AG04449 (cell line): ENCODE data around the gene PFKFB3.

Experiments
- CTCF ChIA-PET: fragments of 350-600 bp; formaldehyde crosslinking; extraction: SDS; loops from one replicate; lab custom pipeline; 2021; ENCODE audit warnings: antibody characterized with exemption; lab: Yijun Ruan, JAX
- POLR2A ChIA-PET: fragments of 400-600, 350-600 bp; formaldehyde crosslinking; extraction: SDS; loops from one replicate; lab custom pipeline; 2020; ENCODE audit warnings: antibody characterized with exemption, inconsistent platforms; lab: Yijun Ruan, JAX
- DNase-seq: peaks from one replicate; pipeline ENCODE4 v3.0.0-alpha.2; 2010; ENCODE audit warnings: low read depth, low spot score
- H3K4me3 ChIP-seq: 2 replicates; pipeline ENCODE4 v1.5.1; 2011; ENCODE audit warnings: low read depth, mild to moderate bottlenecking, control low read depth, low read length
- CTCF ChIP-seq: IDR thresholded peaks from one replicate; pipeline ENCODE4 v1.5.1; 2011; ENCODE audit warnings: mild to moderate bottlenecking, moderate library complexity, low read length, control low read depth, inconsistent platforms; ENCODE audit not compliant: insufficient read depth; ENCODE audit errors: missing control alignments

PFKFB3 gene

GRCh38 chr10:6260843-6261242, 58.1 kb downstream of the PFKFB3 start:
- POLR2A ChIA-PET: no interaction called here
- TF ChIP-seq CTCF: no peak
- no peak overlapping the region for H3K4me3 ChIP-seq
- CTCF ChIA-PET: no interaction called here
- DNase-seq: no peak

GRCh38 chr10:6267941-6268340, 65.2 kb downstream of the PFKFB3 start:
- ChIA-PET CTCF (no interaction called here), POLR2A (no interaction called here)
- no peak overlapping the region for H3K4me3 ChIP-seq
- TF ChIP-seq CTCF: no peak
- DNase-seq: no peak

- TF ChIP-seq CTCF: no peak
- DNase-seq: no peak
- H3K4me3 ChIP-seq: no peak overlapping the region
- ChIA-PET POLR2A (no interaction called here), CTCF (no interaction called here)
Observed at GRCh38 chr10:6269432-6269831, 66.7 kb downstream of the PFKFB3 start.

GRCh38 chr10:6269953-6270867, 67.5 kb downstream of the PFKFB3 start:
- DNase-seq: no peak
- H3K4me3 ChIP-seq: no peak overlapping the region
- CTCF ChIA-PET: interaction anchor here (0.8 kb wide), 1 partner anchor 184 kb away, joined by 3 read pairs; no protein-coding TSS in a partner anchor
- TF ChIP-seq CTCF: no peak
- POLR2A ChIA-PET: no interaction called here

- POLR2A ChIA-PET: interaction anchor here (0.7 kb wide), 1 partner anchor 130 kb away, joined by 3 read pairs; no protein-coding TSS in a partner anchor
- H3K4me3 ChIP-seq: no peak overlapping the region
- TF ChIP-seq CTCF: no peak
- CTCF ChIA-PET: interaction anchor here (0.8 to 1.0 kb wide), 2 partner anchors 69 to 185 kb away, joined by 3 read pairs; partner anchors contain the start of gene PFKFB3
- no peak for DNase-seq
Observed at GRCh38 chr10:6270951-6271350, 68.2 kb downstream of the PFKFB3 start.

- POLR2A ChIA-PET: no interaction called here
- no peak overlapping the region for H3K4me3 ChIP-seq
- DNase-seq: no peak
- CTCF ChIA-PET: interaction anchor here (1.0 kb wide), 1 partner anchor 69 kb away, joined by 3 read pairs; the partner anchor contains the start of gene PFKFB3
- no peak for TF ChIP-seq CTCF
Observed at GRCh38 chr10:6271663-6272062, 68.9 kb downstream of the PFKFB3 start.
